CD8-positive, alpha-beta memory T cell (primary cell): ENCODE measurements around the gene MYT1. TPM values are rescaled to one million over a fixed set of nuclear protein-coding genes. Genes with fewer than 3 reads are reported as not detected.

Source experiments
- CTCF ChIA-PET: fragments of 350-600 bp; sonication (Branson Sonifier 250); formaldehyde crosslinking; loops from one replicate; lab custom pipeline; 2021; ENCODE audit warnings: antibody characterized with exemption; lab: Charles Lee
- POLR2A ChIA-PET: fragments of 350-600 bp; sonication (Branson Sonifier 250); formaldehyde crosslinking; loops from one replicate; lab custom pipeline; 2021; ENCODE audit warnings: antibody characterized with exemption; lab: Charles Lee
- DNase-seq, 5 donors: peaks; one replicate each; pipeline versions ENCODE4 v3.0.0 to v3.0.0-alpha.2; 2020 to 2022; ENCODE audit warnings: mixed read lengths in 1 of 5
- H3K27ac ChIP-seq: one replicate; pipeline ENCODE4 v1.7.0; 2013; ENCODE audit warnings: low read depth, mild to moderate bottlenecking, low read length, moderate library complexity
- H3K27me3 ChIP-seq: 2 replicates; pipeline ENCODE4 v1.7.0; 2013; ENCODE audit warnings: low read length, mild to moderate bottlenecking; ENCODE audit not compliant: insufficient read depth, poor library complexity, severe bottlenecking
- H3K36me3 ChIP-seq: 2 replicates; pipeline ENCODE4 v1.7.0; 2013; ENCODE audit warnings: mild to moderate bottlenecking, low read length, moderate library complexity; ENCODE audit not compliant: insufficient read depth
- H3K4me1 ChIP-seq: 2 replicates; pipeline ENCODE4 v1.7.0; 2013; ENCODE audit warnings: mild to moderate bottlenecking, low read length, moderate library complexity; ENCODE audit not compliant: insufficient read depth
- H3K4me3 ChIP-seq: 2 replicates; pipeline ENCODE4 v1.7.0; 2013; ENCODE audit warnings: mild to moderate bottlenecking, low read length
- H3K9me3 ChIP-seq: 2 replicates; pipeline ENCODE4 v1.7.0; 2013; ENCODE audit warnings: mild to moderate bottlenecking, low read length
- H3K27ac Mint-ChIP-seq, 8 donors: one replicate each; pipeline ENCODE4 v1.8.0; 2020 to 2021; ENCODE audit warnings: mixed read lengths in 8 of 8, mild to moderate bottlenecking in 6 of 8, inconsistent platforms in 3 of 8, moderate library complexity in 3 of 8
- H3K27me3 Mint-ChIP-seq, 2 donors: one replicate each; pipeline ENCODE4 v1.8.0; 2020 to 2021; ENCODE audit warnings: mixed read lengths in 2 of 2, mild to moderate bottlenecking in 1 of 2, moderate library complexity in 1 of 2
- H3K36me3 Mint-ChIP-seq, 3 donors: one replicate each; pipeline ENCODE4 v1.8.0; 2020 to 2021; ENCODE audit warnings: mixed read lengths in 3 of 3, inconsistent platforms in 1 of 3, mild to moderate bottlenecking in 1 of 3
- H3K4me1 Mint-ChIP-seq, 3 donors: one replicate each; pipeline ENCODE4 v1.8.0; 2020 to 2021; ENCODE audit warnings: mixed read lengths in 3 of 3, inconsistent platforms in 1 of 3, mild to moderate bottlenecking in 1 of 3
- H3K4me3 Mint-ChIP-seq, 7 donors: one replicate each; pipeline ENCODE4 v1.8.0; 2020 to 2021; ENCODE audit warnings: mixed read lengths in 7 of 7, mild to moderate bottlenecking in 6 of 7, moderate library complexity in 4 of 7, inconsistent platforms in 2 of 7
- H3K9me3 Mint-ChIP-seq, 5 donors: one replicate each; pipeline ENCODE4 v1.8.0; 2020 to 2022; ENCODE audit warnings: mixed read lengths in 5 of 5, mild to moderate bottlenecking in 3 of 5, moderate library complexity in 2 of 5, inconsistent platforms in 1 of 5
- polyA plus RNA-seq: library from polyadenylated mRNA; unstranded; fragments of 300-500 nt; fragmentation: Illumina TruSeq; gene quantifications from one replicate; pipeline ENCODE4 v1.2.3, GENCODE V29; 2021
- total RNA-seq, 2 experiments: library from RNA; stranded (reverse); gene quantifications; one replicate each; pipeline ENCODE4 v1.2.3, GENCODE V29; 2021

The MYT1 gene
- total and polyA plus RNA-seq, 3 experiments from 2014 or later: 0.07 TPM; not detected in 2

DNA sequence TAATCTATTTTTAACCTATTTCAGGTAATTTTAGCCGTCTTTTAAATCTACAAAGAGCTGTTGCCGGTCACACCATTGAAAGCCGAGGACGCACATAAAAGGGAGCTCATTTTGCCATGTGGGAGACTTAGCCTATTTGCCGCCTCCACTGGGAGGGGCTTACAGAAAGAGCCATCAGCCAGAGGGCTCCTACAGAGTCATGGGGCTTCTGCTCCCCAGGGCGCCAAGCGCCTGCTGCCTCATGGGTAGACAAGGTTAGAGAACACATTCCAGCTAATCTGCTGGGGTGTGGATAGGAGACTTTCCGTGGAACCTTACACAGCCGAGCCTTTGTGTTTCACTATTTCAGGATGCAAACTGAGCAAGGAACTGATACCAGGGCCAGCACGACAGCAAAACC, 103.9 kb downstream of the MYT1 start:
- peaks cover 6 to 80% (median 28%) of the 10 kb centered on the region in 3 donors for H3K36me3 Mint-ChIP-seq
- Histone ChIP-seq H3K4me1 (peaks cover 2% of the 10 kb centered on the region), H3K27ac (no peak overlapping the region), H3K27me3 (no peaks in the 10 kb centered on the region), H3K9me3 (no peaks in the 10 kb centered on the region), H3K36me3 (no peaks in the 10 kb centered on the region), H3K4me3 (no peak overlapping the region)
- CTCF ChIA-PET: no interaction called here
- POLR2A ChIA-PET: no interaction called here
- no peak overlapping the region for H3K4me3 Mint-ChIP-seq
- peaks cover 30 to 55% (median 52%) of the 10 kb centered on the region in 3 donors for H3K4me1 Mint-ChIP-seq
- DNase-seq: no peak
- H3K9me3 Mint-ChIP-seq: no peaks in the 10 kb centered on the region
- peak overlapping the region in 1 of 8 donors; percentile 40 for H3K27ac Mint-ChIP-seq
- H3K27me3 Mint-ChIP-seq: no peaks in the 10 kb centered on the region

GRCh38 chr20:64269604-64270411, 105.6 kb downstream of the MYT1 start:
- CTCF ChIA-PET: no interaction called here
- Histone ChIP-seq H3K27me3 (no peaks in the 10 kb centered on the region), H3K9me3 (no peaks in the 10 kb centered on the region), H3K4me1 (no peaks in the 10 kb centered on the region), H3K36me3 (no peaks in the 10 kb centered on the region), H3K4me3 (no peak overlapping the region), H3K27ac (no peak overlapping the region)
- no peaks in the 10 kb centered on the region for H3K9me3 Mint-ChIP-seq
- POLR2A ChIA-PET: no interaction called here
- H3K36me3 Mint-ChIP-seq: peaks cover 6 to 78% (median 33%) of the 10 kb centered on the region in 3 donors
- H3K27ac Mint-ChIP-seq: peak overlapping the region in 3 of 8 donors; percentile 13 to 59 (median 58)
- H3K4me1 Mint-ChIP-seq: peaks cover 18 to 44% (median 38%) of the 10 kb centered on the region in 3 donors
- H3K4me3 Mint-ChIP-seq: no peak overlapping the region
- H3K27me3 Mint-ChIP-seq: no peaks in the 10 kb centered on the region
- no peak for DNase-seq

- peak overlapping the region in 2 of 8 donors; percentile 78 to 90 for H3K27ac Mint-ChIP-seq
Observed at GRCh38 chr20:64271636-64272035, 107.4 kb downstream of the MYT1 start.

GRCh38 chr20:64273109-64273508, 108.9 kb downstream of the MYT1 start:
- H3K9me3 ChIP-seq: no peaks in the 10 kb centered on the region
- Mint-ChIP-seq H3K27ac (peak overlapping the region in 1 of 8 donors; percentile 11), H3K9me3 (no peaks in the 10 kb centered on the region), H3K36me3 (peaks cover 6 to 72% (median 31%) of the 10 kb centered on the region in 3 donors), H3K4me1 (peaks cover 14 to 47% (median 26%) of the 10 kb centered on the region in 3 donors), H3K4me3 (no peak overlapping the region), H3K27me3 (no peaks in the 10 kb centered on the region)
- H3K4me3 ChIP-seq: no peak overlapping the region
- no peak for DNase-seq
- H3K4me1 ChIP-seq: no peaks in the 10 kb centered on the region
- POLR2A ChIA-PET: no interaction called here
- no peak overlapping the region for H3K27ac ChIP-seq
- H3K36me3 ChIP-seq: no peaks in the 10 kb centered on the region
- CTCF ChIA-PET: no interaction called here
- no peaks in the 10 kb centered on the region for H3K27me3 ChIP-seq

More at GRCh38 chr20:64271636-64272035, 107.4 kb downstream of the MYT1 start:
- no peak for DNase-seq
- ChIA-PET POLR2A (no interaction called here), CTCF (no interaction called here)
- Mint-ChIP-seq H3K4me3 (no peak overlapping the region), H3K4me1 (peaks cover 14 to 47% (median 29%) of the 10 kb centered on the region in 3 donors), H3K27me3 (no peaks in the 10 kb centered on the region), H3K9me3 (no peaks in the 10 kb centered on the region), H3K36me3 (peaks cover 6 to 78% (median 30%) of the 10 kb centered on the region in 3 donors)
- no peak overlapping the region for H3K4me3 ChIP-seq
- H3K27me3 ChIP-seq: no peaks in the 10 kb centered on the region
- H3K4me1 ChIP-seq: no peaks in the 10 kb centered on the region
- H3K36me3 ChIP-seq: no peaks in the 10 kb centered on the region
- no peak overlapping the region for H3K27ac ChIP-seq
- H3K9me3 ChIP-seq: no peaks in the 10 kb centered on the region

GRCh38 chr20:64276817-64277216, 112.6 kb downstream of the MYT1 start:
- ChIA-PET CTCF (no interaction called here), POLR2A (no interaction called here)
- Histone ChIP-seq H3K4me3 (no peak overlapping the region), H3K27ac (no peak overlapping the region), H3K36me3 (no peaks in the 10 kb centered on the region), H3K9me3 (no peaks in the 10 kb centered on the region), H3K27me3 (no peaks in the 10 kb centered on the region), H3K4me1 (no peaks in the 10 kb centered on the region)
- H3K27me3 Mint-ChIP-seq: no peaks in the 10 kb centered on the region
- DNase-seq: no peak
- H3K9me3 Mint-ChIP-seq: no peaks in the 10 kb centered on the region
- H3K36me3 Mint-ChIP-seq: peaks cover 2 to 47% (median 15%) of the 10 kb centered on the region in 3 donors
- H3K4me3 Mint-ChIP-seq: no peak overlapping the region
- peaks cover 7 to 40% (median 22%) of the 10 kb centered on the region in 3 donors for H3K4me1 Mint-ChIP-seq
- peak overlapping the region in 1 of 8 donors; percentile 54 for H3K27ac Mint-ChIP-seq

- no peak overlapping the region for H3K27ac ChIP-seq
- ChIA-PET CTCF (no interaction called here), POLR2A (no interaction called here)
- Mint-ChIP-seq H3K4me3 (no peak overlapping the region), H3K27ac (peak overlapping the region in 1 of 8 donors; percentile 29), H3K9me3 (no peaks in the 10 kb centered on the region), H3K27me3 (no peaks in the 10 kb centered on the region), H3K36me3 (peaks cover 0 to 40% (median 15%) of the 10 kb centered on the region in 3 donors), H3K4me1 (peaks cover 6 to 38% (median 22%) of the 10 kb centered on the region in 3 donors)
- H3K4me1 ChIP-seq: no peaks in the 10 kb centered on the region
- H3K9me3 ChIP-seq: no peaks in the 10 kb centered on the region
- H3K4me3 ChIP-seq: no peak overlapping the region
- DNase-seq: no peak
- no peaks in the 10 kb centered on the region for H3K27me3 ChIP-seq
- no peaks in the 10 kb centered on the region for H3K36me3 ChIP-seq
Observed at GRCh38 chr20:64277571-64278316, 113.5 kb downstream of the MYT1 start.

- no peak overlapping the region for H3K4me3 Mint-ChIP-seq
- Histone ChIP-seq H3K36me3 (no peaks in the 10 kb centered on the region), H3K4me3 (no peak overlapping the region), H3K9me3 (no peaks in the 10 kb centered on the region), H3K27ac (no peak overlapping the region), H3K4me1 (no peaks in the 10 kb centered on the region), H3K27me3 (no peaks in the 10 kb centered on the region)
- no peaks in the 10 kb centered on the region for H3K9me3 Mint-ChIP-seq
- CTCF ChIA-PET: no interaction called here
- POLR2A ChIA-PET: no interaction called here
- peaks cover 6 to 33% (median 22%) of the 10 kb centered on the region in 3 donors for H3K4me1 Mint-ChIP-seq
- peaks cover 0 to 34% (median 10%) of the 10 kb centered on the region in 3 donors for H3K36me3 Mint-ChIP-seq
- H3K27ac Mint-ChIP-seq: no peak overlapping the region
- H3K27me3 Mint-ChIP-seq: no peaks in the 10 kb centered on the region
- DNase-seq: no peak
Observed at GRCh38 chr20:64278317-64278681, 114.0 kb downstream of the MYT1 start.
